GM12865 (cell line): Measurements from ENCODE around the gene ANO6.
A peak's percentile ranks its signal among the peaks of the same experiment; 100 is the strongest.

Experiments used
- DNase-seq: peaks from one replicate; pipeline ENCODE4 v3.0.0; 2010; ENCODE audit warnings: low read depth
- H3K4me3 ChIP-seq: 2 replicates; pipeline ENCODE4 v1.5.1; 2011; ENCODE audit warnings: mild to moderate bottlenecking, low read depth, low read length, control low read depth
- CTCF ChIP-seq: IDR thresholded peaks from 2 replicates; pipeline ENCODE4 v1.5.1; 2011; ENCODE audit warnings: low read length, control low read depth, low read depth, inconsistent platforms; ENCODE audit not compliant: insufficient read depth; ENCODE audit errors: missing control alignments

Gene ANO6

GRCh38 chr12:45212064-45212463 lies 3.8 kb upstream of the ANO6 start:
- DNase-seq, result no peak
- no peak for TF ChIP-seq CTCF
- no peak overlapping the region for H3K4me3 ChIP-seq

- TF ChIP-seq CTCF, result no peak
- no peak for DNase-seq
- H3K4me3 ChIP-seq, result no peak overlapping the region
Observed at GRCh38 chr12:45213107-45213506, 2.8 kb upstream of the ANO6 start.

GRCh38 chr12:45214071-45214470 lies 1.8 kb upstream of the ANO6 start:
- no peak overlapping the region for H3K4me3 ChIP-seq
- DNase-seq, result no peak
- TF ChIP-seq CTCF, result no peak

GRCh38 chr12:45214749-45215418 lies 1.0 kb upstream of the ANO6 start:
- TF ChIP-seq CTCF, result no peak
- peak overlapping the region; percentile 76 for H3K4me3 ChIP-seq
- DNase-seq, result peak; percentile 43

GRCh38 chr12:45216230-45216982 lies 511 bp downstream of the ANO6 start:
- peak; percentile 73 for DNase-seq
- H3K4me3 ChIP-seq, result peak overlapping the region; percentile 76
- peak; percentile 30 for TF ChIP-seq CTCF

GRCh38 chr12:45216983-45217485 lies 1.1 kb downstream of the ANO6 start:
- no peak for DNase-seq
- peak overlapping the region; percentile 76 for H3K4me3 ChIP-seq
- no peak for TF ChIP-seq CTCF
